Activated CD8-positive, alpha-beta T cell treated with anti-CD3 and anti-CD28 coated beads for 36 hours (primary cell): Measurements from ENCODE around the gene RABAC1. TPM values are rescaled to one million over a fixed set of nuclear protein-coding genes. Genes with fewer than 3 reads are reported as not detected.

ENCODE experiments used
- ATAC-seq: fragments of 200-7000 bp; cut with Tn5 transposase; one replicate; pipeline ENCODE4 v1.10.0; 2021; ENCODE audit warnings: mild to moderate bottlenecking, moderate library complexity
- CTCF ChIA-PET: fragments of 350-600 bp; sonication (Branson Sonifier 250); formaldehyde crosslinking; loops from one replicate; lab custom pipeline; 2021; ENCODE audit warnings: antibody characterized with exemption; lab: Charles Lee
- POLR2A ChIA-PET: fragments of 350-600 bp; sonication (Branson Sonifier 250); formaldehyde crosslinking; loops from one replicate; lab custom pipeline; 2021; ENCODE audit warnings: antibody characterized with exemption; lab: Charles Lee
- DNase-seq: peaks from one replicate; pipeline ENCODE4 v3.0.0-alpha.2; 2020
- H3K27ac Mint-ChIP-seq: one replicate; pipeline ENCODE4 v1.8.0; 2021; ENCODE audit warnings: mild to moderate bottlenecking, mixed read lengths
- H3K27me3 Mint-ChIP-seq: one replicate; pipeline ENCODE4 v1.8.0; 2021; ENCODE audit warnings: mixed read lengths
- H3K36me3 Mint-ChIP-seq: one replicate; pipeline ENCODE4 v1.8.0; 2021; ENCODE audit warnings: low read depth, mixed read lengths
- H3K4me1 Mint-ChIP-seq: one replicate; pipeline ENCODE4 v1.8.0; 2021; ENCODE audit warnings: low read depth, mixed read lengths
- H3K4me3 Mint-ChIP-seq: one replicate; pipeline ENCODE4 v1.8.0; 2021; ENCODE audit warnings: mild to moderate bottlenecking, moderate library complexity, mixed read lengths
- H3K9me3 Mint-ChIP-seq: one replicate; pipeline ENCODE4 v1.8.0; 2021; ENCODE audit warnings: mixed read lengths
- intact Hi-C: fragments of 100-400 bp; cut with micrococcal nuclease; formaldehyde crosslinking; loops from one replicate; pipeline ENCODE4 v1.10.0; 2022
- total RNA-seq, 2 experiments: library from RNA; stranded (reverse); gene quantifications; one replicate each; pipeline ENCODE4 v1.2.3, GENCODE V29; 2021
- TF ChIP-seq, protein P1 (sequence below): fragments of 200-600 bp; IDR thresholded peaks from one replicate; pipeline ENCODE4 v1.8.0; 2022; ENCODE audit warnings: antibody characterized with exemption, mild to moderate bottlenecking

RABAC1 gene
- total RNA-seq, 2 experiments from 2014 or later = 49.6 to 52.4 TPM

DNA sequence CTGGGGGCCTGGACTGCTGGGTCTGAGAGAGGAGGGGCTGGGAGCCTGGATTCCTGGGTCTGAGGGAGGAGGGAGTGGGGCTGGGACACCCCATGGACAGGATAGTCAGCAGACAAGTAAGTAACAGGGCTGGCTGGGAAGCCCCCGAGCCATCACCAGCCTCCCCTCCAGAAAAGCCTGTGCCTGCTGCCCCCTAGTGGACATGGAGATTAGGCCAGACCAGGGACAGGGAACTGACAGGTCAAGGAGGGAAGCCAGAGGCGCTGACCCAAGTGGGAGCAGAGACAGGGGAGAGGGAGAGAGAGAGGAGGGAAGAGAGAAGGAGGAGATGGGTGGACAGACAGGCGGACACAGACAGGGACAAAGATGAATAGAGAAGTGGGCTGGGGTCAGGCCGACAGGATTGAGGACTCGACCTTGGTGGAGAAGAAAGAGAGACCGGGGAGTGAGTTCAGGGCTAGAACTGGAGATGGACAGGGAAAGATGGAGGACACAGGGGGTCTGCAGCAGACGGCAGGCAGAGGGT, 24.2 kb downstream of the RABAC1 start:
- ChIA-PET POLR2A (interaction anchor here (0.9 to 1.8 kb wide), 7 partner anchors 25 to 76 kb away, joined by 3 to 8 read pairs (median 6); no protein-coding TSS in a partner anchor), CTCF (interaction anchor here (0.8 to 1.3 kb wide), 7 partner anchors 10 to 64 kb away, joined by 3 to 6 read pairs (median 3); no protein-coding TSS in a partner anchor)
- H3K4me3 Mint-ChIP-seq = no peak overlapping the region

GRCh38 chr19:41933693-41934426, 25.3 kb downstream of the RABAC1 start:
- DNase-seq = no peak
- TF ChIP-seq, protein P1, sequence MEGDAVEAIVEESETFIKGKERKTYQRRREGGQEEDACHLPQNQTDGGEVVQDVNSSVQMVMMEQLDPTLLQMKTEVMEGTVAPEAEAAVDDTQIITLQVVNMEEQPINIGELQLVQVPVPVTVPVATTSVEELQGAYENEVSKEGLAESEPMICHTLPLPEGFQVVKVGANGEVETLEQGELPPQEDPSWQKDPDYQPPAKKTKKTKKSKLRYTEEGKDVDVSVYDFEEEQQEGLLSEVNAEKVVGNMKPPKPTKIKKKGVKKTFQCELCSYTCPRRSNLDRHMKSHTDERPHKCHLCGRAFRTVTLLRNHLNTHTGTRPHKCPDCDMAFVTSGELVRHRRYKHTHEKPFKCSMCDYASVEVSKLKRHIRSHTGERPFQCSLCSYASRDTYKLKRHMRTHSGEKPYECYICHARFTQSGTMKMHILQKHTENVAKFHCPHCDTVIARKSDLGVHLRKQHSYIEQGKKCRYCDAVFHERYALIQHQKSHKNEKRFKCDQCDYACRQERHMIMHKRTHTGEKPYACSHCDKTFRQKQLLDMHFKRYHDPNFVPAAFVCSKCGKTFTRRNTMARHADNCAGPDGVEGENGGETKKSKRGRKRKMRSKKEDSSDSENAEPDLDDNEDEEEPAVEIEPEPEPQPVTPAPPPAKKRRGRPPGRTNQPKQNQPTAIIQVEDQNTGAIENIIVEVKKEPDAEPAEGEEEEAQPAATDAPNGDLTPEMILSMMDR = no peak

More for the DNA sequence above, 24.2 kb downstream of the RABAC1 start:
- no peaks in the 10 kb centered on the region for H3K9me3 Mint-ChIP-seq
- peak overlapping the region; percentile 71 for H3K27ac Mint-ChIP-seq
- no peaks in the 10 kb centered on the region for H3K36me3 Mint-ChIP-seq
- peak; percentile 78 for ATAC-seq
- peak; percentile 90 for DNase-seq
- H3K4me1 Mint-ChIP-seq = peaks cover 47% of the 10 kb centered on the region
- TF ChIP-seq, protein P1 = peak; percentile 95
- intact Hi-C loops = no loop called here
- peaks cover 16% of the 10 kb centered on the region for H3K27me3 Mint-ChIP-seq

GRCh38 chr19:41932720-41933332, 26.3 kb downstream of the RABAC1 start:
- no peak for DNase-seq
- Mint-ChIP-seq H3K9me3 (no peaks in the 10 kb centered on the region), H3K4me1 (peaks cover 53% of the 10 kb centered on the region), H3K27me3 (peaks cover 19% of the 10 kb centered on the region), H3K27ac (no peak overlapping the region), H3K4me3 (no peak overlapping the region), H3K36me3 (no peaks in the 10 kb centered on the region)
- ATAC-seq = no peak
- TF ChIP-seq, protein P1 = no peak
- POLR2A ChIA-PET = interaction anchor here (1.0 kb wide), 1 partner anchor 13 kb away, joined by 3 read pairs; no protein-coding TSS in a partner anchor
- intact Hi-C loops = no loop called here
- CTCF ChIA-PET = no interaction called here

More at GRCh38 chr19:41933693-41934426, 25.3 kb downstream of the RABAC1 start:
- no peak for ATAC-seq
- Mint-ChIP-seq H3K4me1 (peaks cover 52% of the 10 kb centered on the region), H3K4me3 (no peak overlapping the region), H3K9me3 (no peaks in the 10 kb centered on the region), H3K36me3 (no peaks in the 10 kb centered on the region), H3K27ac (peak overlapping the region; percentile 74), H3K27me3 (peaks cover 19% of the 10 kb centered on the region)
- CTCF ChIA-PET = interaction anchor here (0.8 to 1.3 kb wide), 7 partner anchors 11 to 61 kb away, joined by 3 to 6 read pairs (median 3); no protein-coding TSS in a partner anchor
- POLR2A ChIA-PET = interaction anchor here (0.7 to 1.8 kb wide), 8 partner anchors 24 to 74 kb away, joined by 3 to 8 read pairs (median 6); no protein-coding TSS in a partner anchor
- intact Hi-C loops = no loop called here

- TF ChIP-seq, protein P1 = no peak
- DNase-seq (no peak), ATAC-seq (no peak)
- H3K27ac Mint-ChIP-seq = no peak overlapping the region
- H3K9me3 Mint-ChIP-seq = no peaks in the 10 kb centered on the region
- CTCF ChIA-PET = no interaction called here
- POLR2A ChIA-PET = interaction anchor here (1.0 to 1.3 kb wide), 2 partner anchors 14 to 21 kb away, joined by 3 read pairs; no protein-coding TSS in a partner anchor
- peaks cover 19% of the 10 kb centered on the region for H3K27me3 Mint-ChIP-seq
- H3K4me1 Mint-ChIP-seq = peaks cover 50% of the 10 kb centered on the region
- no peaks in the 10 kb centered on the region for H3K36me3 Mint-ChIP-seq
- intact Hi-C loops = no loop called here
- H3K4me3 Mint-ChIP-seq = no peak overlapping the region
These were observed 26.8 kb downstream of the RABAC1 start for GRCh38 chr19:41932259-41932719.
